SK-N-SH (cell line): Measurements from ENCODE around the gene RABGAP1L.

Experiments
- EZH2phosphoT487 ChIP-seq: fragments of 200-600 bp; sonication (generic); IDR thresholded peaks from 2 replicates; pipeline ENCODE4 v1.6.1; 2017; ENCODE audit warnings: low read depth, mixed run types, mild to moderate bottlenecking, antibody characterized with exemption, moderate library complexity, borderline replicate concordance
- POLR2AphosphoS5 ChIP-seq: IDR thresholded peaks from 2 replicates; pipeline ENCODE4 v1.6.1; 2012; ENCODE audit warnings: low read depth, low read length
- RAD21 ChIP-seq: IDR thresholded peaks from 2 replicates; pipeline ENCODE4 v1.6.1; 2012; ENCODE audit warnings: mild to moderate bottlenecking, low read length
- TAF1 ChIP-seq: IDR thresholded peaks from 2 replicates; pipeline ENCODE4 v1.6.1; 2012; ENCODE audit warnings: low read depth, mild to moderate bottlenecking, low read length, moderate library complexity, borderline replicate concordance
- TCF12 ChIP-seq: IDR thresholded peaks from 2 replicates; pipeline ENCODE4 v1.4.0; 2012
- TF ChIP-seq, protein P1 (sequence below): IDR thresholded peaks from 2 replicates; pipeline ENCODE4 v1.4.0; 2012; ENCODE audit warnings: low read depth
- TF ChIP-seq, protein P2 (sequence below): fragments of 200-600 bp; sonication (generic); IDR thresholded peaks from 2 replicates; pipeline ENCODE4 v1.6.1; 2017; ENCODE audit warnings: antibody characterized with exemption, mild to moderate bottlenecking, moderate library complexity

DNA sequence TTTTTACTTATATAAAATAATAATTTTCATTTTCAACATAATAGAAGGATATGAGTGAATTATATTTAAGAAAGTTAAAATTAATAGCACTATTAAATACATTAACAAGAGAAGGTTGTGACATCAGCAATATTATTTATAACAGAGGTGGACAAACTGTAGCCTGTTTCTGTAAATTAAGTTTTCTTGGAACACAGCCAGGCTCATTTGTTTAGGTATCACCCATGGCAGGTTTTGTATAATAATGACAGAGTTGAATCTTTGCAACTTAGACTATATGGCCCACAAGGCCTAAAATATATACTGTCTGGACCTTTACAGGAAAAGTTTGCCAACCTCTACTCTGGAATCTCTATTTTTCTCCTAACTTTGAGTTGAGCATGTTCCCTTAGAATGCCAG is 797.7 kb downstream of the RABGAP1L start:
- TF ChIP-seq TCF12 (no peak), TAF1 (no peak), EZH2phosphoT487 (no peak), RAD21 (no peak), POLR2AphosphoS5 (no peak)
- TF ChIP-seq, protein P1, sequence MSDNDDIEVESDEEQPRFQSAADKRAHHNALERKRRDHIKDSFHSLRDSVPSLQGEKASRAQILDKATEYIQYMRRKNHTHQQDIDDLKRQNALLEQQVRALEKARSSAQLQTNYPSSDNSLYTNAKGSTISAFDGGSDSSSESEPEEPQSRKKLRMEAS, result no peak
- TF ChIP-seq, protein P2, sequence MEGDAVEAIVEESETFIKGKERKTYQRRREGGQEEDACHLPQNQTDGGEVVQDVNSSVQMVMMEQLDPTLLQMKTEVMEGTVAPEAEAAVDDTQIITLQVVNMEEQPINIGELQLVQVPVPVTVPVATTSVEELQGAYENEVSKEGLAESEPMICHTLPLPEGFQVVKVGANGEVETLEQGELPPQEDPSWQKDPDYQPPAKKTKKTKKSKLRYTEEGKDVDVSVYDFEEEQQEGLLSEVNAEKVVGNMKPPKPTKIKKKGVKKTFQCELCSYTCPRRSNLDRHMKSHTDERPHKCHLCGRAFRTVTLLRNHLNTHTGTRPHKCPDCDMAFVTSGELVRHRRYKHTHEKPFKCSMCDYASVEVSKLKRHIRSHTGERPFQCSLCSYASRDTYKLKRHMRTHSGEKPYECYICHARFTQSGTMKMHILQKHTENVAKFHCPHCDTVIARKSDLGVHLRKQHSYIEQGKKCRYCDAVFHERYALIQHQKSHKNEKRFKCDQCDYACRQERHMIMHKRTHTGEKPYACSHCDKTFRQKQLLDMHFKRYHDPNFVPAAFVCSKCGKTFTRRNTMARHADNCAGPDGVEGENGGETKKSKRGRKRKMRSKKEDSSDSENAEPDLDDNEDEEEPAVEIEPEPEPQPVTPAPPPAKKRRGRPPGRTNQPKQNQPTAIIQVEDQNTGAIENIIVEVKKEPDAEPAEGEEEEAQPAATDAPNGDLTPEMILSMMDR, result no peak
